Measurements from ENCODE around the gene FOXK1. TPM values are rescaled to one million over a fixed set of nuclear protein-coding genes. Genes with fewer than 3 reads are reported as not detected.

The FOXK1 gene
- polyA plus RNA-seq, 1 donor, result 17.1 TPM

- no peak for DNase-seq (ENCODE audit: low read depth)
These were observed 137.7 kb downstream of the FOXK1 start for GRCh38 chr7:4819560-4820404.

GRCh38 chr7:4820405-4820966 is 138.4 kb downstream of the FOXK1 start:
- DNase-seq (ENCODE audit: low read depth), result no peak

Other genes with a start within 250 kb of the FOXK1 start
- 14.1 TPM for gene AP5Z1, start 93.3 kb downstream of the FOXK1 start, polyA plus RNA-seq (ENCODE audit: insufficient read length)
- gene PAPOLB, start 179.7 kb downstream of the FOXK1 start, polyA plus RNA-seq (ENCODE audit: insufficient read length), result 0.05 TPM
- 2.9 TPM for gene RADIL, start 201.4 kb downstream of the FOXK1 start, polyA plus RNA-seq (ENCODE audit: insufficient read length)